Body of pancreas (tissue), 4 donors: ENCODE measurements around the gene SLA2. TPM values are rescaled to one million over a fixed set of nuclear protein-coding genes. Genes with fewer than 3 reads are reported as not detected.

ENCODE experiments used
- ATAC-seq: fragments of 150-250 bp; one replicate; pipeline ENCODE4 v1.9.1; 2016
- DNase-seq, 4 donors: peaks; one replicate each; pipeline ENCODE4 v3.0.0-alpha.2; 2019
- H3K27ac ChIP-seq, 4 donors: fragments of 200-600 bp; sonication (generic); 1 replicate in 3 of 4; 2 replicates in 1 of 4; pipeline versions ENCODE4 v1.5.1 to v1.6.1; 2016 to 2019; ENCODE audit warnings: mild to moderate bottlenecking in 1 of 4, mixed read lengths in 1 of 4, moderate library complexity in 1 of 4
- H3K27me3 ChIP-seq, 2 donors: fragments of 200-600 bp; sonication (generic); one replicate each; pipeline ENCODE4 v1.6.0; 2016; ENCODE audit warnings: mild to moderate bottlenecking in 1 of 2
- H3K36me3 ChIP-seq, 2 donors: fragments of 200-600 bp; sonication (generic); replicated peaks in 1 of 2; 2 replicates each; pipeline ENCODE4 v1.5.1; 2016; ENCODE audit warnings: low read depth in 2 of 2; ENCODE audit not compliant: insufficient read depth in 1 of 2
- H3K4me1 ChIP-seq: fragments of 200-600 bp; sonication (generic); one replicate; pipeline ENCODE4 v1.6.0; 2016
- H3K4me3 ChIP-seq, 2 donors: fragments of 200-600 bp; sonication (generic); 1 replicate in 1 of 2; 2 replicates in 1 of 2; pipeline ENCODE4 v1.5.1; 2016 to 2019
- H3K9me3 ChIP-seq, 3 donors: fragments of 200-600 bp; sonication (generic); 1 replicate in 2 of 3; 2 replicates in 1 of 3; pipeline ENCODE4 v1.5.1; 2016
- CTCF ChIP-seq, 7 experiments: fragments of 450-650 bp in 4 of 7; fragments of 200-600 bp in 3 of 7; sonication (generic) in 3 of 7; IDR thresholded peaks; one replicate each; pipeline ENCODE4 v1.5.1; 2016 to 2019; ENCODE audit warnings: antibody characterized with exemption in 7 of 7
- POLR2A ChIP-seq, 3 donors: fragments of 450-650 bp; IDR thresholded peaks; one replicate each; pipeline ENCODE4 v1.6.1; 2016; ENCODE audit warnings: antibody characterized with exemption in 3 of 3, mild to moderate bottlenecking in 2 of 3
- WGBS, 2 donors: methylation state at CpG; one replicate each; pipeline ENCODE4 v1.1.5; 2017; 5-methylcytosine and 5-hydroxymethylcytosine counted together
- intact Hi-C: fragments of 100-400 bp; cut with DNase I; formaldehyde crosslinking; loops from one replicate; pipeline ENCODE4 v1.15.1; 2023
- total RNA-seq, 2 donors: library from RNA; depleted of rRNA; stranded (reverse); fragments of >200 nt; gene quantifications; one replicate each; pipeline ENCODE4 v1.1.0, GENCODE V29; 2016

The SLA2 gene
- total RNA-seq, 2 donors from 2014 or later, result 1.0 TPM; not detected in 1

GRCh38 chr20:36646678-36647077, 682 bp upstream of the SLA2 start:
- no peak for ATAC-seq
- H3K27me3 ChIP-seq, result no peaks in the 10 kb centered on the region
- intact Hi-C loops, result no loop called here
- no peak for DNase-seq
- no peaks in the 10 kb centered on the region for H3K36me3 ChIP-seq
- no peak overlapping the region for H3K27ac ChIP-seq
- H3K4me1 ChIP-seq, result no peaks in the 10 kb centered on the region
- 88 to 90% methylated on average over 3 of the region's 3 CpGs for WGBS, 2 donors
- no peak for TF ChIP-seq POLR2A (IDR thresholded peaks at IDR 0.05)
- TF ChIP-seq CTCF (IDR thresholded peaks at IDR 0.05), result no peak
- no peaks in the 10 kb centered on the region for H3K9me3 ChIP-seq
- H3K4me3 ChIP-seq, result no peak overlapping the region

- intact Hi-C loops, result no loop called here
- H3K27me3 ChIP-seq, result no peaks in the 10 kb centered on the region
- no peaks in the 10 kb centered on the region for H3K36me3 ChIP-seq
- ATAC-seq (no peak), DNase-seq (no peak)
- no peak for TF ChIP-seq POLR2A (IDR thresholded peaks at IDR 0.05)
- no peak for TF ChIP-seq CTCF (IDR thresholded peaks at IDR 0.05)
- no peak overlapping the region for H3K4me3 ChIP-seq
- H3K4me1 ChIP-seq, result no peaks in the 10 kb centered on the region
- 76 to 91% methylated on average over 7 of the region's 7 CpGs for WGBS, 2 donors
- no peak overlapping the region for H3K27ac ChIP-seq
- H3K9me3 ChIP-seq, result no peaks in the 10 kb centered on the region
Measured at GRCh38 chr20:36645353-36645752, 643 bp downstream of the SLA2 start.

- Histone ChIP-seq H3K9me3 (no peaks in the 10 kb centered on the region), H3K4me1 (no peaks in the 10 kb centered on the region), H3K27ac (no peak overlapping the region), H3K4me3 (no peak overlapping the region), H3K36me3 (no peaks in the 10 kb centered on the region), H3K27me3 (no peaks in the 10 kb centered on the region)
- TF ChIP-seq POLR2A (IDR thresholded peaks at IDR 0.05) (no peak), CTCF (IDR thresholded peaks at IDR 0.05) (no peak)
- intact Hi-C loops, result no loop called here
- 79 to 84% methylated on average over 7 of the region's 7 CpGs for WGBS, 2 donors
- no peak for ATAC-seq
- DNase-seq, result no peak
Measured at GRCh38 chr20:36644706-36645095, 1.3 kb downstream of the SLA2 start.

- intact Hi-C loops, result no loop called here
- 68 to 100% methylated on average over 1 to 5 of the region's 5 CpGs for WGBS, 2 donors
- Histone ChIP-seq H3K36me3 (no peaks in the 10 kb centered on the region), H3K27me3 (no peaks in the 10 kb centered on the region), H3K9me3 (no peaks in the 10 kb centered on the region), H3K4me1 (no peaks in the 10 kb centered on the region), H3K27ac (no peak overlapping the region), H3K4me3 (no peak overlapping the region)
- no peak for ATAC-seq
- TF ChIP-seq CTCF (IDR thresholded peaks at IDR 0.05) (no peak), POLR2A (IDR thresholded peaks at IDR 0.05) (no peak)
- DNase-seq, result no peak
Measured at GRCh38 chr20:36644032-36644705, 1.8 kb downstream of the SLA2 start.

GRCh38 chr20:36642136-36642535, 3.9 kb downstream of the SLA2 start:
- Histone ChIP-seq H3K4me3 (no peak overlapping the region), H3K27ac (no peak overlapping the region), H3K36me3 (no peaks in the 10 kb centered on the region), H3K4me1 (no peaks in the 10 kb centered on the region), H3K9me3 (no peaks in the 10 kb centered on the region), H3K27me3 (no peaks in the 10 kb centered on the region)
- TF ChIP-seq CTCF (IDR thresholded peaks at IDR 0.05), result no peak
- TF ChIP-seq POLR2A (IDR thresholded peaks at IDR 0.05), result no peak
- intact Hi-C loops, result no loop called here
- WGBS, 2 donors, result 67 to 97% methylated on average over 3 to 5 of the region's 6 CpGs
- no peak for DNase-seq
- ATAC-seq, result no peak
